Ovary (tissue), 9 donors: ENCODE data around the gene ONECUT3. TPM values are rescaled to one million over a fixed set of nuclear protein-coding genes. Genes with fewer than 3 reads are reported as not detected.

Experiments used
- DNase-seq, 5 donors: peaks; one replicate each; pipeline ENCODE4 v3.0.0-alpha.2; 2019 to 2020
- H3K27ac ChIP-seq, 2 donors: fragments of 200-600 bp; one replicate each; pipeline versions ENCODE4 v1.5.1 to v1.8.0; 2019 to 2022
- H3K27me3 ChIP-seq: fragments of 200-600 bp; one replicate; pipeline ENCODE4 v1.8.0; 2022
- H3K36me3 ChIP-seq: fragments of 200-600 bp; sonication (generic); one replicate; pipeline ENCODE4 v1.5.1; 2019
- H3K4me1 ChIP-seq: one replicate; pipeline ENCODE4 v1.8.1; 2013; ENCODE audit warnings: mild to moderate bottlenecking, moderate library complexity; ENCODE audit not compliant: insufficient read depth
- H3K4me3 ChIP-seq: fragments of 200-600 bp; sonication (generic); one replicate; pipeline ENCODE4 v1.5.1; 2017
- H3K9me3 ChIP-seq, 2 donors: fragments of 200-600 bp in 1 of 2; sonication (generic) in 1 of 2; one replicate each; pipeline versions ENCODE4 v1.5.1 to v1.8.1; 2013 to 2019; ENCODE audit warnings: mild to moderate bottlenecking in 1 of 2, moderate library complexity in 1 of 2
- EP300 ChIP-seq: sonication (generic); formaldehyde crosslinking; IDR thresholded peaks from one replicate; pipeline ENCODE4 v1.6.1; 2017; ENCODE audit warnings: antibody characterized with exemption
- POLR2A ChIP-seq: fragments of 450-650 bp; IDR thresholded peaks from one replicate; pipeline ENCODE4 v1.6.1; 2017; ENCODE audit warnings: antibody characterized with exemption, mild to moderate bottlenecking, moderate library complexity
- WGBS, 3 donors: extraction: QIAGEN DNeasy Blood & Tissue Kit in 1 of 3; methylation state at CpG; one replicate each; pipeline versions ENCODE4 v1.1.5 to v1.1.7; 2013 to 2017; 5-methylcytosine and 5-hydroxymethylcytosine counted together
- intact Hi-C, 4 donors: fragments of 100-400 bp; cut with DNase I; formaldehyde crosslinking; loops; one replicate each; pipeline versions ENCODE4 v1.11.0 to v1.15.1; 2022 to 2023
- polyA plus RNA-seq, 2 donors: library from polyadenylated mRNA; stranded (reverse); fragments of 200-250 nt in 1 of 2; fragments of 350-450 nt in 1 of 2; fragmentation: Illumina TruSeq in 1 of 2; extraction: RNeasy Lipid Tissue Mini Kit (QIAGEN cat#74804) in 1 of 2; gene quantifications; one replicate each; pipeline ENCODE4 v1.2.3, GENCODE V29; 2013 to 2014
- total RNA-seq, 7 donors: library from RNA; depleted of rRNA in 2 of 7; stranded (reverse); fragments of >200 nt in 2 of 7; fragmentation: NEBNext Ultra II Directional in 3 of 7; extraction: Animal tissue kit (Norgen Biotek cat#: 25700) in 3 of 7; gene quantifications; one replicate each; pipeline versions ENCODE4 v1.1.0 to v1.2.4, GENCODE V29; 2016 to 2023
- TF ChIP-seq, protein P1 (sequence below), 3 donors: fragments of 450-650 bp in 2 of 3; fragments of 200-600 bp in 1 of 3; IDR thresholded peaks; one replicate each; pipeline versions ENCODE4 v1.5.1 to v1.8.0; 2016 to 2022; ENCODE audit warnings: antibody characterized with exemption in 3 of 3, mild to moderate bottlenecking in 1 of 3
- donor health status: DM: no; HTN: no; CAD: no; lungs with moderate emphysema.
- donor health status: DM: no; HTN: no; CAD: no.
- donor health status: Bipolar disorder and iron deficiency.
- donor health status: DM: yes; HTN: yes; CAD: no.
- donor health status: DM: no; HTN: no; CAD: no.
- donor health status: DM: yes; HTN: yes; CAD: no.

Gene ONECUT3
- total and polyA plus RNA-seq, 9 donors = 0.05 TPM; not detected in 8

DNA sequence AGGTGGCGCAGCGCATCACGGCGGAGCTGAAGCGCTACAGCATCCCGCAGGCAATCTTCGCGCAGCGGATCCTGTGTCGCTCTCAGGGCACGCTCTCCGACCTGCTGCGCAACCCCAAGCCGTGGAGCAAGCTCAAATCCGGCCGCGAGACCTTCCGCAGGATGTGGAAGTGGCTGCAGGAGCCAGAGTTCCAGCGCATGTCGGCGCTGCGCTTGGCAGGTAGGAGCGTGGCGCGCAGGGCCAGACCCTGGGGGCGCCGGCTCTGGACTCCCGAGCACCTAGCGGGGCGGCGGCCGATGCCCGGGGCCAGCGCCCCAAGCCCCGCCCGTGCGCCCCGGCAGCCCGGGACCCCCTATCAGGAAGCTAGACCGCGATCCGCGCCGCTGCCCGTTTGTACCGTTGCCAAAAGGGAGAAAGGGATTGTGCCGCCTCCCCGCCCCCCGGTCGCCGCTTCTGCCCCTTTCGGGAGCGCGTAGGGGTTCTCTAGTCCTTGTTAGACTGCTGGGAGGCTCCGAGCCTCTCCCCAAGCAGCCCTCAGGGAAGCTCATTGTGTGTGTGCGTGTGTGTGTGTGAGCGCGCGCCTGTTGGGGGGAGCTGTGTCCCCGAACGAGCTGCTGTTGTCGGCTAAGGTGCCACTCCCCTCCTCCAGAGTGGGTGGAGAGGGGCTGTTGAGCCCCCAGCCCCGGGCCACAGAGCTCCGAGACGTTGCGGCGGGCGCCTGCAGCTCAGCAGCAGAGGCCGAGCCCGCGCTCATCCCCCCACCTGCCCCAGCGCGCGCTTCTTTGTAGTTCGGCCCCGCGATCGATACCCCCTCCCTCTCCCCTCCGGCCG lies 1.5 kb downstream of the ONECUT3 start:
- peaks cover 2% of the 10 kb centered on the region for H3K27me3 ChIP-seq

DNA sequence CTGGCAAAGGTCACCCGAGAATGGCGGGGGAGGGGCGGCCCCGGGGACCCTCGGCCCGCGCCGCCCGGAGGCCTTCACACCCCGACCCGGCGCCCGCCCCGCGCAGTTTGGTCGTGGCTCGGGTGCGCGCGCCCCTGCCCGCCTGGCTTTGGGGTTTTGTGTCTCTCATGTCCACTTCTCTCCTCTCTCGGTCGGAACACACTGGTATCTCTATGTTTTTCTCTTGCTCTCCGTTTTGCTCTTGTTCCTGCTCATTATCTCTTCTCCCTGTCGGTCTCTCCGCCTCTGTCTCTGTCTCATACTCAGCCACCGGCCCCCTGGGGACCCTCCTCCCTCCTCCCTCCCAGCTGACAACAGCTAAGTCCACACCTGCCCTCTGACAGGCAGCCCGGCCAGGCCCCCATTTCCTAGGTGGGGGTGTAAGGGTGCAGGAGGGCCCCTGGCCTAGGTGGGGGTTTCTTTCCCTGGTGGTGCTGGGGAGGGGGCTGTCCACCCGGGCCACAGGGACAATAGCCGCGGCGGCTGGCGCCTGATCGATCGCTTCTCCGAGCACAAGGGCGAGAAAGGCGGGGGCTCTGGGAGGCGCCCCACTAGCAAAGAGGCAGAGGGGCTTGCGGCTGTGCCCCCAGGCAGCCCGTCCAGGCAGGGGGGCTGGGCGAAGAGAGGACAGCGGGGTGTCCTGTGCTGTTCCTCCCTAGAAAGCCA lies 2.3 kb downstream of the ONECUT3 start:
- whole genome bisulfite sequencing, 3 donors = 1 to 2% (median 1%) methylated on average over 40 to 43 of the region's 43 CpGs
- Histone ChIP-seq H3K9me3 (no peaks in the 10 kb centered on the region), H3K27me3 (peaks cover 2% of the 10 kb centered on the region), H3K27ac (no peak overlapping the region), H3K4me3 (no peak overlapping the region), H3K4me1 (no peaks in the 10 kb centered on the region), H3K36me3 (no peaks in the 10 kb centered on the region)
- intact Hi-C loops = no loop called here
- TF ChIP-seq EP300 (no peak), POLR2A (no peak)
- TF ChIP-seq, protein P1, sequence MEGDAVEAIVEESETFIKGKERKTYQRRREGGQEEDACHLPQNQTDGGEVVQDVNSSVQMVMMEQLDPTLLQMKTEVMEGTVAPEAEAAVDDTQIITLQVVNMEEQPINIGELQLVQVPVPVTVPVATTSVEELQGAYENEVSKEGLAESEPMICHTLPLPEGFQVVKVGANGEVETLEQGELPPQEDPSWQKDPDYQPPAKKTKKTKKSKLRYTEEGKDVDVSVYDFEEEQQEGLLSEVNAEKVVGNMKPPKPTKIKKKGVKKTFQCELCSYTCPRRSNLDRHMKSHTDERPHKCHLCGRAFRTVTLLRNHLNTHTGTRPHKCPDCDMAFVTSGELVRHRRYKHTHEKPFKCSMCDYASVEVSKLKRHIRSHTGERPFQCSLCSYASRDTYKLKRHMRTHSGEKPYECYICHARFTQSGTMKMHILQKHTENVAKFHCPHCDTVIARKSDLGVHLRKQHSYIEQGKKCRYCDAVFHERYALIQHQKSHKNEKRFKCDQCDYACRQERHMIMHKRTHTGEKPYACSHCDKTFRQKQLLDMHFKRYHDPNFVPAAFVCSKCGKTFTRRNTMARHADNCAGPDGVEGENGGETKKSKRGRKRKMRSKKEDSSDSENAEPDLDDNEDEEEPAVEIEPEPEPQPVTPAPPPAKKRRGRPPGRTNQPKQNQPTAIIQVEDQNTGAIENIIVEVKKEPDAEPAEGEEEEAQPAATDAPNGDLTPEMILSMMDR (IDR thresholded peaks at IDR 0.05) = no peak
- no peak for DNase-seq

More for the DNA sequence above, 1.5 kb downstream of the ONECUT3 start:
- 1 to 2% (median 1%) methylated on average over 52 to 80 of the region's 80 CpGs for WGBS, 3 donors
- Histone ChIP-seq H3K36me3 (no peaks in the 10 kb centered on the region), H3K4me3 (no peak overlapping the region), H3K4me1 (no peaks in the 10 kb centered on the region), H3K9me3 (no peaks in the 10 kb centered on the region), H3K27ac (no peak overlapping the region)
- intact Hi-C loops = no loop called here
- DNase-seq = no peak
- TF ChIP-seq EP300 (no peak), POLR2A (no peak)
- TF ChIP-seq, protein P1 (IDR thresholded peaks at IDR 0.05) = no peak

DNA sequence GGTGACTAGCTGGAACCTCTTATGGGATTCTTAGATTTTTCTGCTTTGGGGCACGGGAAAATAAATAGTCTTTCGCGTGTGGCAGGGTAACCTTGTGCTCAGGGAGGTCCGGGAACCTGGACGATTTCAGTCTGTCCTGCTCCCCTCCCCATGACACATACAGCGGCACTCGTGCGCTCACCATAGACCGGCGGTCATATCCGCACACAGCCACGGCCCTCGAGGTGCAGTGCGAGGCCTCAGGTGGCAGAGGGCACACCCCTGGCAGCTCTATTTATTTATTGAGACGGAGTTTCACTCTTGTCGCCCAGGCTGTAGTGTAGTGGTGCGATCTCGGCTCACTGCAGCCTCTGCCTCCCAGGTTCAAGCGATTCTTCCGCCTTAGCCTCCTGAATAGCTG lies 3.0 kb downstream of the ONECUT3 start:
- TF ChIP-seq EP300 (no peak), POLR2A (no peak)
- TF ChIP-seq, protein P1 (IDR thresholded peaks at IDR 0.05) = no peak
- Histone ChIP-seq H3K27me3 (peaks cover 3% of the 10 kb centered on the region), H3K27ac (no peak overlapping the region), H3K4me1 (no peaks in the 10 kb centered on the region), H3K36me3 (no peaks in the 10 kb centered on the region), H3K9me3 (no peaks in the 10 kb centered on the region), H3K4me3 (no peak overlapping the region)
- intact Hi-C loops = no loop called here
- DNase-seq = no peak
- 3 to 4% (median 3%) methylated on average over 20 of the region's 20 CpGs for WGBS, 3 donors

DNA sequence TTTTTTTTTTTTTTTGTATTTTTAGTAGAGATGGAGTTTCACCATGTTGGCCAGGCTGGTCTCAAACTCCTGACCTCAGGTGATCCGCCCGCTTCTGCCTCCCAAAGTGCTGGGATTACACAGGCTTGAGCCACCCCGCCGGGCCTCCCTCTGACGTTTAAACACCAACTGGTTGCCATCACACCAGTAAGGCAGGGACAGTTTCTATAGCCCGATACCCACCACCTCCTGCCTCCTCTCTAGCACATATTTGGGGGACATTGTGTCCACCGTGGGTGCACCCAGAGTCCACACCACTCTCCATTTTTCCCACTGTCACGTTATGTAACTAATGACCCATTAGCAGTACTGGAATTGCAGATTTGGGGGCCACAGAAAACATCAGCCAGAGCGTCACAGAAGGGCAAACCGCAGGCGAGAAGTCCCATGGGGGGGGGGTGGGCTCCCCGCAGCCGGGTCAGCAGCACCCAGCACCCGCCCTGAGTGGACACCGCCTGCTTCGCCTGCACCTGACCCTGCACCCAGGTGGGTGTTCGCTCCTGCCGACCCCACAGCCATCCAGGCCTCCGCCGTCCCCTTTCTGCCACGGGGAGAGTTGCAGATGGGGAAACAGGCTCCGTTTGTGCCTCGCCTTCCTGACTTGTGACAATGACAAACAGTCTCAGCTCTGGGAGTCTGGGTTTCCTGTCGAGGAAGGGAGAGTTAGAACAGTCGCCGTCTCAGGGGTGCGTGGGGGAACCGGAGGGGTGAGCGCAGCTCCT lies 3.6 kb downstream of the ONECUT3 start:
- intact Hi-C loops = no loop called here
- Histone ChIP-seq H3K9me3 (no peaks in the 10 kb centered on the region), H3K4me1 (no peaks in the 10 kb centered on the region), H3K27me3 (peaks cover 6% of the 10 kb centered on the region), H3K36me3 (no peaks in the 10 kb centered on the region), H3K27ac (no peak overlapping the region), H3K4me3 (no peak overlapping the region)
- no peak for TF ChIP-seq EP300
- TF ChIP-seq POLR2A = no peak
- TF ChIP-seq, protein P1 (IDR thresholded peaks at IDR 0.05) = no peak
- WGBS, 3 donors = 3 to 5% (median 3%) methylated on average over 23 to 29 of the region's 29 CpGs
- no peak for DNase-seq
